Nephron progenitor cell (in vitro differentiated cells): ENCODE data around the gene TMEM212.

Experiments used
- DNase-seq: peaks from one replicate; pipeline ENCODE4 v3.0.0; 2021
- H3K27ac Mint-ChIP-seq: 2 replicates; pipeline ENCODE4 v1.8.0; 2021; ENCODE audit warnings: mild to moderate bottlenecking, moderate library complexity, mixed read lengths
- H3K27me3 Mint-ChIP-seq: 2 replicates; pipeline ENCODE4 v1.8.0; 2021; ENCODE audit warnings: mild to moderate bottlenecking, low read depth, mixed read lengths; ENCODE audit not compliant: poor library complexity
- H3K36me3 Mint-ChIP-seq: 2 replicates; pipeline ENCODE4 v1.8.0; 2021; ENCODE audit warnings: low read depth, mixed read lengths
- H3K4me1 Mint-ChIP-seq: 2 replicates; pipeline ENCODE4 v1.8.0; 2021; ENCODE audit warnings: mixed read lengths
- H3K4me3 Mint-ChIP-seq: 2 replicates; pipeline ENCODE4 v1.8.0; 2021; ENCODE audit warnings: mild to moderate bottlenecking, moderate library complexity, mixed read lengths
- H3K9me3 Mint-ChIP-seq: 2 replicates; pipeline ENCODE4 v1.8.0; 2021; ENCODE audit warnings: mild to moderate bottlenecking, moderate library complexity, mixed read lengths
- CTCF ChIP-seq: fragments of 200-600 bp; sonication (generic); IDR thresholded peaks from 2 replicates; pipeline ENCODE4 v1.5.0; 2021; ENCODE audit warnings: antibody characterized with exemption

Gene TMEM212

GRCh38 chr3:171895291-171895690 is 52.1 kb downstream of the TMEM212 start:
- peaks cover 72% of the 10 kb centered on the region for H3K4me1 Mint-ChIP-seq
- H3K36me3 Mint-ChIP-seq, result peaks cover 3% of the 10 kb centered on the region
- TF ChIP-seq CTCF, result no peak
- no peak overlapping the region for H3K27ac Mint-ChIP-seq
- H3K9me3 Mint-ChIP-seq, result peaks cover 4% of the 10 kb centered on the region
- H3K27me3 Mint-ChIP-seq, result no peaks in the 10 kb centered on the region
- no peak for DNase-seq
- no peak overlapping the region for H3K4me3 Mint-ChIP-seq

GRCh38 chr3:171895900-171896299 is 52.8 kb downstream of the TMEM212 start:
- Mint-ChIP-seq H3K36me3 (peaks cover 5% of the 10 kb centered on the region), H3K4me3 (no peak overlapping the region), H3K27me3 (no peaks in the 10 kb centered on the region), H3K9me3 (no peaks in the 10 kb centered on the region), H3K27ac (peak overlapping the region; percentile 33), H3K4me1 (peaks cover 72% of the 10 kb centered on the region)
- DNase-seq, result no peak
- TF ChIP-seq CTCF, result no peak

- TF ChIP-seq CTCF, result no peak
- Mint-ChIP-seq H3K9me3 (no peaks in the 10 kb centered on the region), H3K27me3 (peaks cover 4% of the 10 kb centered on the region), H3K4me3 (no peak overlapping the region), H3K4me1 (peaks cover 72% of the 10 kb centered on the region), H3K27ac (peak overlapping the region; percentile 33), H3K36me3 (peaks cover 5% of the 10 kb centered on the region)
- DNase-seq, result no peak
Observed at GRCh38 chr3:171896316-171896715, 53.2 kb downstream of the TMEM212 start.

- peaks cover 5% of the 10 kb centered on the region for H3K36me3 Mint-ChIP-seq
- no peak for TF ChIP-seq CTCF
- H3K27me3 Mint-ChIP-seq, result peaks cover 4% of the 10 kb centered on the region
- H3K4me1 Mint-ChIP-seq, result peaks cover 60% of the 10 kb centered on the region
- DNase-seq, result no peak
- H3K4me3 Mint-ChIP-seq, result no peak overlapping the region
- H3K27ac Mint-ChIP-seq, result no peak overlapping the region
- no peaks in the 10 kb centered on the region for H3K9me3 Mint-ChIP-seq
Observed at GRCh38 chr3:171898192-171898591, 55.0 kb downstream of the TMEM212 start.

GRCh38 chr3:171900446-171900845 is 57.3 kb downstream of the TMEM212 start:
- Mint-ChIP-seq H3K27ac (no peak overlapping the region), H3K4me1 (peaks cover 44% of the 10 kb centered on the region), H3K9me3 (no peaks in the 10 kb centered on the region), H3K4me3 (no peak overlapping the region), H3K36me3 (peaks cover 5% of the 10 kb centered on the region), H3K27me3 (peaks cover 4% of the 10 kb centered on the region)
- no peak for DNase-seq
- TF ChIP-seq CTCF, result no peak

- H3K36me3 Mint-ChIP-seq, result peaks cover 5% of the 10 kb centered on the region
- no peak for DNase-seq
- peaks cover 31% of the 10 kb centered on the region for H3K4me1 Mint-ChIP-seq
- H3K9me3 Mint-ChIP-seq, result peaks cover 12% of the 10 kb centered on the region
- peaks cover 4% of the 10 kb centered on the region for H3K27me3 Mint-ChIP-seq
- no peak overlapping the region for H3K4me3 Mint-ChIP-seq
- no peak for TF ChIP-seq CTCF
- H3K27ac Mint-ChIP-seq, result no peak overlapping the region
Observed at GRCh38 chr3:171901615-171902312, 58.6 kb downstream of the TMEM212 start.
